OCI-LY3 (cell line): ENCODE data around the gene FUT8.

Source experiments
- H2AFZ ChIP-seq: fragments of 200-600, 300-600 bp; shearing (Covaris generic); 2 replicates; pipeline ENCODE4 v1.6.0; 2014; ENCODE audit warnings: antibody characterized with exemption, low read depth, low read length
- H3K27ac ChIP-seq: fragments of 200-600, 300-600 bp; sonication (generic); 2 replicates; pipeline ENCODE4 v1.5.1; 2014; ENCODE audit warnings: mild to moderate bottlenecking, low read length, moderate library complexity, mixed read lengths
- H3K27me3 ChIP-seq: fragments of 200-600, 300-600 bp; sonication (generic); 2 replicates; pipeline ENCODE4 v1.6.1; 2014; ENCODE audit warnings: low read depth, low read length, mixed read lengths
- H3K36me3 ChIP-seq: fragments of 200-600, 300-600 bp; sonication (generic); replicated peaks from 2 replicates; pipeline ENCODE3; 2014; ENCODE audit warnings: low read depth, low read length, mixed read lengths
- H3K4me1 ChIP-seq: fragments of 300-600, 200-600 bp; sonication (generic); 2 replicates; pipeline ENCODE4 v1.6.1; 2014; ENCODE audit warnings: low read length, mixed read lengths
- H3K4me2 ChIP-seq: fragments of 200-600, 300-600 bp; sonication (generic); 2 replicates; pipeline ENCODE4 v1.6.1; 2014; ENCODE audit warnings: low read length, mixed read lengths
- H3K4me3 ChIP-seq: fragments of 300-600, 200-600 bp; sonication (generic); 2 replicates; pipeline ENCODE4 v1.5.1; 2014; ENCODE audit warnings: antibody characterized with exemption, mild to moderate bottlenecking, low read length, moderate library complexity
- H3K79me2 ChIP-seq: fragments of 300-600, 200-600 bp; shearing (Covaris generic); 2 replicates; pipeline ENCODE4 v1.6.1; 2014; ENCODE audit warnings: mild to moderate bottlenecking, low read length, mixed read lengths
- H3K9ac ChIP-seq: fragments of 300-600, 200-600 bp; shearing (Covaris generic); 2 replicates; pipeline ENCODE4 v1.6.0; 2014; ENCODE audit warnings: mild to moderate bottlenecking, low read length, moderate library complexity
- H3K9me3 ChIP-seq: fragments of 200-600, 300-600 bp; shearing (Covaris generic); 2 replicates; pipeline ENCODE4 v1.6.1; 2014; ENCODE audit warnings: low read length, mixed read lengths; ENCODE audit not compliant: insufficient read depth
- H4K20me1 ChIP-seq: fragments of 200-600, 300-600 bp; sonication (generic); 2 replicates; pipeline ENCODE4 v1.6.1; 2016; ENCODE audit warnings: low read length, mixed read lengths; ENCODE audit not compliant: insufficient read depth
- CTCF ChIP-seq: fragments of 200-600, 300-600 bp; sonication (generic); IDR thresholded peaks from 2 replicates; pipeline ENCODE4 v1.5.1; 2014; ENCODE audit warnings: antibody characterized with exemption, low read length, low read depth
- EZH2phosphoT487 ChIP-seq: fragments of 200-600 bp; shearing (Covaris generic); IDR thresholded peaks from 2 replicates; pipeline ENCODE4 v1.6.1; 2018; ENCODE audit warnings: antibody characterized with exemption, mixed run types, low read depth

FUT8 gene

GRCh38 chr14:65513671-65514070, 101.1 kb downstream of the FUT8 start:
- no peak for TF ChIP-seq CTCF
- no peak for TF ChIP-seq EZH2phosphoT487
- no peak overlapping the region for H2AFZ ChIP-seq
- no peaks in the 10 kb centered on the region for H3K9me3 ChIP-seq
- H3K9ac ChIP-seq: no peak overlapping the region
- H3K36me3 ChIP-seq: no peaks in the 10 kb centered on the region
- no peaks in the 10 kb centered on the region for H3K27me3 ChIP-seq
- H3K4me2 ChIP-seq: no peak overlapping the region
- H3K79me2 ChIP-seq: no peaks in the 10 kb centered on the region
- H3K4me1 ChIP-seq: no peaks in the 10 kb centered on the region
- H4K20me1 ChIP-seq: no peaks in the 10 kb centered on the region
- H3K4me3 ChIP-seq: no peak overlapping the region
- H3K27ac ChIP-seq: no peak overlapping the region

- no peaks in the 10 kb centered on the region for H3K36me3 ChIP-seq
- no peaks in the 10 kb centered on the region for H4K20me1 ChIP-seq
- no peaks in the 10 kb centered on the region for H3K27me3 ChIP-seq
- no peaks in the 10 kb centered on the region for H3K4me1 ChIP-seq
- no peaks in the 10 kb centered on the region for H3K79me2 ChIP-seq
- no peak overlapping the region for H3K27ac ChIP-seq
- no peak for TF ChIP-seq EZH2phosphoT487
- TF ChIP-seq CTCF: no peak
- H3K4me3 ChIP-seq: no peak overlapping the region
- H2AFZ ChIP-seq: no peak overlapping the region
- no peak overlapping the region for H3K9ac ChIP-seq
- no peak overlapping the region for H3K4me2 ChIP-seq
- H3K9me3 ChIP-seq: no peaks in the 10 kb centered on the region
Measured at GRCh38 chr14:65517635-65518542, 105.4 kb downstream of the FUT8 start.

GRCh38 chr14:65528069-65528468, 115.5 kb downstream of the FUT8 start:
- H3K79me2 ChIP-seq: no peaks in the 10 kb centered on the region
- no peak overlapping the region for H3K4me2 ChIP-seq
- H2AFZ ChIP-seq: no peak overlapping the region
- no peak overlapping the region for H3K9ac ChIP-seq
- no peak for TF ChIP-seq EZH2phosphoT487
- TF ChIP-seq CTCF: no peak
- H3K4me3 ChIP-seq: no peak overlapping the region
- no peaks in the 10 kb centered on the region for H3K36me3 ChIP-seq
- H3K4me1 ChIP-seq: peaks cover 6% of the 10 kb centered on the region; the same call in 1 of the 2 replicates
- H3K9me3 ChIP-seq: no peaks in the 10 kb centered on the region
- no peaks in the 10 kb centered on the region for H3K27me3 ChIP-seq
- no peak overlapping the region for H3K27ac ChIP-seq
- no peaks in the 10 kb centered on the region for H4K20me1 ChIP-seq

- H2AFZ ChIP-seq: no peak overlapping the region
- H3K9ac ChIP-seq: no peak overlapping the region
- H3K27ac ChIP-seq: no peak overlapping the region
- TF ChIP-seq EZH2phosphoT487 (no peak), CTCF (no peak)
- H3K4me1 ChIP-seq: peaks cover 6% of the 10 kb centered on the region; the same call in 1 of the 2 replicates
- H3K79me2 ChIP-seq: no peaks in the 10 kb centered on the region
- H3K27me3 ChIP-seq: no peaks in the 10 kb centered on the region
- H3K36me3 ChIP-seq: no peaks in the 10 kb centered on the region
- H3K4me3 ChIP-seq: no peak overlapping the region
- no peak overlapping the region for H3K4me2 ChIP-seq
- no peaks in the 10 kb centered on the region for H3K9me3 ChIP-seq
- H4K20me1 ChIP-seq: no peaks in the 10 kb centered on the region
Measured at GRCh38 chr14:65531148-65531547, 118.6 kb downstream of the FUT8 start.
